NCI-H146 treated with DMSO at 0.1 percent for 48 hours (cell line): ENCODE data around the gene GRAMD2A.

Experiments
- DNase-seq: peaks from one replicate; lab custom pipeline; 2025; ENCODE audit not compliant: unreplicated experiment; lab: John Stamatoyannopoulos, UW

The GRAMD2A gene

DNA sequence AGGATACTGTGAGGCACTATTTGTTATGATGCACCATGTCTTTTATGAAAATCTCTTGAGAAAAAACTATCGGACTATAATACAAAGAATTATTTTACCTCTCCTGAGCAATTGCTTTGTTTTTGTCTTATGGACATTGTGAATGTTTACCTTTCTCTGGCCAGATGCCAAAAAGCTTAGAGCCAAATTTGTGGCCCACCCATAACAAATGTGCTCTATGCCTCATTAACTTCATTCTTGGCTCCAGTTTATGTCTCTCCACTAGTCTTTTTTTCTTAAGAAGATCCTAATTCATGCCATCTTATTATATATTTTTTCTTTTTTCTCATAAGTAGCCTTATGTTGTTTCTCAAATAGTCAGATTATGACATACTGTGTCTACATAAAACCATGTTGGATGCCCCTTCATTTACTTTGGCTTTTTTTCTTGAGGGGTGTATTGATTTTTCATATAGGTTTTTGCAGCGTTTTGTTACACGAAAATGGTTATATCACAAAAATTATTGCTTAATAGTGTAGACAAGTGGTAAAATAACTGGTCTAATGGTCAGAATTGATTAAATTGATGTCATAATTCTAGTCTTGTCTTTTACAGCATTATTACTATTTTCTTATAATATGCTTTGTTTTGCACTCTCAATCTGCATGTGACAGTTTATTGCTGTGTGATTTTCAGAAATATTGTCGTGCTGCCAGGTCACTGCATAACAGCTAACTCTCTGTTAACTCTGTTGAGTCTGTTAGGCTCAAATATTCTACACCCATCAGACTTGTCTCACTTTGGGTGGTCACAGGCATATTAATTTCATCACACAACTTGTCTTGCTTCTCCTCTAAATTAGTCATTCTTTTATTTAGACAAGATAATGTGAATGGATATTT lies 61.2 kb downstream of the GRAMD2A start:
- peak; percentile 39 for DNase-seq

DNA sequence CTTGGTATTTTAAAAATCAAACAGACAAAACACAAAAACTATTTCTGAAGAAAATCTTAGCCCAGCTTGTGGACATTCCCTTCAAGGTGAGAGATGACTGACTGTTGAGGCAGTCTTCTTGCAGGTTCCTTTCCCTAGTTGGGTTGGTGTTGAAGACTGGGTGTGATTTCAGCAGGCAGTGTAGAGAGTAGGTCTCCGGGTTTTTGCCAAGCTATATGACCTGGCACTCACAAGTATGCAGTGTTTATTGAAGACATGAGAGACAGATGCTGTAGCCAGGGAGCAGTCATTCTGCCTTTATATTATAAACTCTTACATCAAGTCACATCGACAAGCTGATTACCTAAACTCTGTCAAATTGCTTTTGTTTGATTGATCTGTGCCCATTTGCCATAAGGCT lies 61.9 kb downstream of the GRAMD2A start:
- peak; percentile 37 for DNase-seq

DNA sequence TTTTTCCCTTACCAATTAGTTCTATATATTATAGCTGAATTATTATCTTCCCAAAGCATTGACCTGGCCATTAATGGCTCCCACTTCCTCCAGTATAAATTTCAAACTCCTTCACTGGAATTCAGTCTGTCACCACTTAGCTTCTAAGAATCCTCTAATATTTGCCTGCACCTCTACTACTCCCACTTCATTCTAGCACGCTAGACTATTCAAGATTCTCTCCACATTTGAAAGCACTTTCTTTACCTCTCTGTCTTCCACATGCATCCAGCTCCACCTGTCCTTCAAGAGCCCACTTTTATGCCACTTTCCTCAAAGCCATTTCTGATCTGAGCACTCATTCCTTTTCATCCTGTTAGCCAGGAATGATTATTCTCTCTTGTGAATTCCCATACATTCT lies 64.4 kb downstream of the GRAMD2A start:
- DNase-seq = no peak

DNA sequence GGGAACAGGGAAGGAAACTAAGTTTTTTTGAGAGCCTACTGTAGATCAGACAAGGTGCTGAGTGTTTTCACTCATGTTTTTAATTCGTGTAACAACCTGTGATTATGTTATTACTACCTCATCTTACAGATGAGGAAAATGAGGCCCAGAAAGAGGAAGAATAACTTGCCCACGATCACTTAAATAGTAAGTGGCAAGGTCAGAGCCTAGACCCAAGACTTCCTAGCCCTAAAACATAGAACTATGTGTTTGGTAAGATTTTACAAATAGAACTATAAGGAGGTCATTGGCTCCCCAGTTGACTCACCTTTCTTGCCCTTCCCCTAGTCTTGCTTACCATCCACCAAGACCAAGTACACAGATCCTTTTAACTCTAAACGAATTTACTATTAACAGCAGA lies 65.7 kb downstream of the GRAMD2A start:
- DNase-seq = no peak

DNA sequence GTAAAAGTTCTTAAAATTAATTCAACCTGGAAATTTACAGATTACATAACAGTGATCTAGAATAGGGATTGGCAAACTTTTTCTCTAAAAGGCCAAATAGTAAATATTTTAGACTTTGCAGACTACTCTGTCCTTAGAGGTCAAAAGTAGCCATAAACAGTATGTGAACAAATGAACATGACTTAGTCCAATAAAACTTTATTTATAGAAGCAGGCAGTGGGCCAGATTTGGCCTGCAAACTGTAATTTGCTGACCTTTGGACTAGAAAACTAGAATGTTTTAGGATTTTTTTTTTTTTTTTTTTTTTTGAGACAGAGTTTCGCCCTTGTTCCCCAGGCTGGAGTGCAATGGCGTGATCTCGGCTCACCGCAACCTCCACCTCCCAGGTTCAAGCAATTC lies 67.3 kb downstream of the GRAMD2A start:
- DNase-seq = no peak

DNA sequence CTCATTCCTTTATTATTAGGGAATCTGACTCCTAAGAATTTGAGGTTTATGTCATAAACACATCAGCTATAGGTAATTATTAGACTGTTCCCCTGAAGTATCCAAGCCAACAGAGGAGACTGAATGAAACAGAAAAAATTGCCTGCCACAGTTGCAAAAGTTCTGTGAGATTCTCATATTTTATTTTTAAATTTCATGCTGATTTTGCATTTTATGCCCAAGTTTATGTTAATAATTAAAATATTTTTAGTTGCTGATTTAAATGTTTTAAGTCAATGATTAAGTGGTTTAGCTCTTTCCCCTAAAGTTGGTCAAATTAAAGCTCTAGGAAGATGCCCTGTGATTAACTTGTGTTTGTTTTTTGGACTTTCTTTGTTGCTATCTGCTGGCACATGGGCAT lies 69.2 kb downstream of the GRAMD2A start:
- DNase-seq = no peak

DNA sequence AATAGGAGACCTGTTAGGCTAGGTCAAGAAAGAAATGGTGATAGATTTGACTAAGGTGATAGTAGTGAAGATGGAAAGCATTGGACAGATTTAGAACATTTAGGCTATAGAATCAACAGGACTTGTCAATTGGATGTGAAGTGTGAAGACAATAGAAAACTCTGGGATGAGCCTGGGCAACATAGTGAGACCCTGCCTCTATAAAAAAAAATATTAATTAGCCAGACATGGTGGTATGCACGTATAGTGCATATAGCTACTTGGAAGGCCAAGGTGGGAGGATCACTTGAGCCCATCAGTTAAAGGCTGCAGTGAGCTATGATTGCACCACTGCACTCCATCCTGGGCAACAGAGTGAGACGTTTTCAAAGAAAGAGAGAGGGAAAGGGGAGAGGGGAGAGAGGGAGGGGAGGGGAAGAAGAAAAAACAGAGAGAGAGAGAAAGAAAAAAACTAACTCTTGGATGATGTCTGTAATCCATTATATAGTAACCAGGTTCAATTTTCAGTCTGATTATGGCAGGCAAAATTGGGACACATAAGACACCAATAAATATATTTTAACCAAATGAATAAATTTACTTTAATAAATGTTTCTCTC lies 69.8 kb downstream of the GRAMD2A start:
- DNase-seq = no peak

DNA sequence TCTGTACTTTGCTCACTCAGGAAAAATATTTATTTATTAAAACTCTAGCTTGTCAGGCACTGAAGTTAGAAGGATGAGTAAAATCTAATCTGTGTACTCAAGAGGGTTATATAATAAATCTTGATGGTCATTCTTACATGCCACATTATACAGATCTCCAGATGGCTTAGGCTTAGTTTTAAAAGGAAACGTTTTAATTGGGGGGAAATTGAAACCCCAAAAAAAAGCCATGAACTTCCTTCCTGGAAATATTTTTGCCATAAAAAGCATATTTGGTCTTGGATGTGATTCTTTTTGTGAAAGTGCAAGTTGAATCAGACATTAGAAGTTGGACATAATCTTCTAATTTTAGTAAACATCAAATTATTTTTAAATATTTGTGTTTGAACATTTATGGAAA lies 73.4 kb downstream of the GRAMD2A start:
- DNase-seq = no peak

DNA sequence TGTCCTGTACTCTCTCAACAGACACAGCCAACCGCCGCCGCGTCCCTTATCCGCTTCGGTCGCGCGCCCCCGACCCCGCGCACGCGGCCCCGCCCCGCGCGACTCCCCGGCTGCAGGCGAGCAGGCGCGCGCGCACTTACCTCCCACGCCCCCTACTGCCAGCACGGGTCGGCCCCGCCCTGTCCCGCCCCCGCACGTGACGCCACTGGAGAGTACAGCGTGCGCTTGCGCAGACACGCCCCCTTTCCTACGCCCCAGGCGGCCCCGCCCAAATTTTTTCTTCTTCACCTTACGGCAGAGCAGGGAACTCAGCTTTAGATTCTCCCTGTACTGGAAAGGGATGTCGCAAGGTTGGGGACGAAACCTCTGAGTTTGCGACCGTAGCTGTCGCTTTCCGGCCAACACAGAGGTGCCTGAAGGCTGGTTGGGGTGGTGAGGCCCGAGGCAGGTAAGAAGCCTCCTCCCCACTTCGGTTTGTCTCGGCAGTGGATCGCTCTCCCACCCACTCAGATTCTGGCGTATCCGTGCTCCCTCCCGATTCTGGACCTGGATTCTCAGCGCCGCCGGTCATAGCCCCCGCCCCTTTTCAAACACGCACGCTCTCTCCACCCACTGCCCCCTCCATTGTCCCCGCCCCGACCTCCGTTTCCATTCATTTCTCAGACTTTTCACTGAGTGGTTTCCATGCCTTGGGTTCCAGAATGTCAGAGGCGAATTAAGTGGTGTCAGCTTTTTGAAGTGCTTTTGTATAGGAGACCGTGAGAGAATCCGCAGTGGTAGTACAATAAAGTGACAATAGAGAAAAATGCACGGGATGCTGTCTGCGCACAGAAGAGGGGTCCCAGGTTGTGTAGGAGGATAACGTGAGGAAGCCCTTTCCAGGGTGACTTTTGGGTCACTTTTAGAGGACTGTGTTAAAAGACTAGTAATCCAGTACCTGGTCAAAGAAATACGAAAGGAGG lies 79.3 kb downstream of the GRAMD2A start, which contains the start of the genes MYO9A and SENP8:
Gene MYO9A, minus strand, starts transcription at position 134 of the 962 bp plus-strand sequence. CDS start 71,587 bp downstream, outside the sequence.
Gene SENP8, plus strand, starts transcription at position 387 of the 962 bp plus-strand sequence. CDS start 21,221 bp downstream, outside the sequence.
- DNase-seq = peak; percentile 87

DNA sequence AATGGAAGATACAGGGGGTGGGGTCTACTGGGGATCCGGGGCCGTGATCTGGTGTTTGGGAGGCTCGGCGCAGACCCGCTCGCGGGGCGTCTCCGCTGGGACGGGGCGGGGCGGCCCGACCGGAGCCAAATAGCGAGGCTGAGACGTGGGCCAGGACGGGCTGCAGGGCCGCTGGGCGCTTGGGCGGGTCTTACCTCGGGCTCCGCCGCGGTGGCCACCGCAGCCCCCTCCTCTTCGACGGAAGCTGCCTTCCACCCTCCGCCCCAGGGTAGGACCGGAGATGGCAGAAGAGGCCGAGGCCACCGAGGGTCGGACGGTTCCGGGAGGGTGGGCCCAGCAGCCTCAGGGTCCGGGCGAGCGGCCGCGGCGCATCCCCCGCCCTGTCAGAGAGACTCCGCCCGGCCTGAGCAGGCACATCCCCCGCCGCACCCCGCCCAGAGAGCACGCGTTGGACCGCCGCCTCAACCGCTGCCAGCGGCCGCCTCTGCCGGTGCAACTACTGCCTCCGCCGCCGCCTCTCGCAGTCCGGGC lies 80.0 kb downstream of the GRAMD2A start:
- DNase-seq = no peak

DNA sequence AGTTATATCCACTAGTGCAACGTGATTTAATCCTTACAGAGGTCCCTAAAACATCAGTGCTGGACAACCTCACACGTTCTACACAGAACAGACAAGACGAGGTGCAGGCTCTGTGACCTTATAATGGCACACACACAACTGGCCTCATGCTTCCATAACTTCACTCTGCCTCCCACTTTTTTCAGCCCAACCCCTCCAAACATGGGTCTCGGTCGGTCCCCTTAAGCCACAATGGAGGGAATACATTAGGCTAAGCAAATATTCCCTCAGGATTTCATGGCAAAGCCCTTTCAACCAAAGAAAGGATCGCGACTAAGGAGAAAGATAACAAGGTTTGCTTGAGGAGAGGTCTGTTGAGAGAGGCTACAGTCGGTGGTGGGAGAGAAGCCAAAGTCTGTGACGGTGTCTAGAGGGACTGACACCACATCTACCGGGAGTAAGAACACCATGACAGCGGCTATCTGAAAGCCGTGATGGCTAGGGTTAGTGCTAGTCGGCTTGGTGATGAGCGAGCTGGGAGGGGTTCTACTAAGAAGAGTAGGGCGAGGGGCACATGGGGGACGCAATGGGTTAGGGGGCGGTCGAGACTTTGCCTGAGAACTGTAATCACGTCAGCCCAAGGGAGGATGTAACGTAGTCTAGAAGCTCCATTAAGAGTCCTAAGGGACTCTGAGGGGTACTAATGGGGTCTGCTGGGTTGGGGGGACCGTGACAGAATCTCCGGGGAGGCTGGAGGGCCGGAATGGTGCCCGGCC lies 80.7 kb downstream of the GRAMD2A start:
- DNase-seq = peak; percentile 2

DNA sequence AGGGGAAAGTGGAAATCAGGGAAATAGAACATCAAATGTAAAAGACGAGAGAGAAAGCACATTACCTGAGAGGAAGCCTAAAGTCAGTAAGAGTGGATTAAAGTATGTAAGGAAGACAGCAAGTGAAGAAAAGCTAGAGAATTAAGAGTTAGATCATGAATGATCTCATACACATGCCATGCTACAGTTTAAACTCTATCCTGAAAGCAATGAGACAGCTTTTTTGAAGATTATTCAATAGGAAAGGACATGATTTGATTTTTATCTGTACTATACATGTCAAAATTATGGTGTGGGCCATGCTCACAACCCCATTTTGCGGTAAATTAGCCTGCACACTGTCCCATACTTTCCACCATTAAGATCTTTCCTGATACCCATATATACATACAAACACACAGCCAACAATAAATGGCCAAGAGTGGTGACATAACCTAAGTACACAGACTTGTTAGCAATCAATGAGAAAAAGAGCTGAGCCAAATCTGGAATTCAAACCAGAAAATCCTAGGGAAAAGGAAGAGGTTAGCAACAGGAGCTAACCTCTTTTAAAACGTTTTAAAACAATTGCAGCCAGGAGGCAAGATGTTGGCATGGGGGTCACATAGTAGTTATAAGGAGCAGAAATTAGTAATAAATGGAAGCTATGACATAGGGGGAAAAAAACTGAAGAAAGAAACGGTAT lies 84.1 kb downstream of the GRAMD2A start:
- no peak for DNase-seq

DNA sequence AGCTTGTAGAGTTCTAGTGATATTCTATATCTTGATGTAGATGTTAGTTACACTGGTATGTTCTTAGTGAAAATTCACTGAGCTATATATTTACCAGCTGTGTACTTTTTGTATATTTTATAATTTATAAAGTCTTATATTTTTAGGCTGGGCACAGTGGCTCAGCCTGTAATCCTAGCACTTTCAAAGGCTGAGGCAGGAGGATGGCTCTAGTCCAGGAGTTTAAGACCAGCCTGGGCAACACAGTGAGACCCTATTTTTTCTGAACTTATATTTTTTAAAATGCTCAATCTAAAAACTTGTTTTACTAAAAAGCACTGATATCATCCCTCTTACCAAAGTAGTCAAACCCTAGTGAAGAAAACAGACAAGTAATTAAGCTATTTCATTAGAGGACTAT lies 84.8 kb downstream of the GRAMD2A start:
- DNase-seq = no peak

DNA sequence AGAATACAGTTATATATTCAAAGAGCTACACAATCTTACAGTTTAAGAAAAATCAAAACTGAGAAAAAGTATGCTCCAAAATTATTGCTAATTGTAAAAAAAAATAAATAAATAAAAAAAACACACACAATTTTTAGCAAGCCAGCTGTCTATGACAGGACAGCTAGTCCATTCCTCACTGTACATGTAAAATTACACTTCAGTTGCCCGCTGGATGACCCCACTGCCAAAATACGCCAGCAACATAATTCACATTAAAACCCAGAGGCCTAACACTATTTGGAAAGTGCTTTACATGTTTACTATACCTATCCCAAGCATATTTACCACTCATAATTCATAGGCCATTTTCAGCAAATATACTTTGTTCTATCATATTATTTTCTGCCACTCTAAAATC lies 85.5 kb downstream of the GRAMD2A start:
- no peak for DNase-seq

DNA sequence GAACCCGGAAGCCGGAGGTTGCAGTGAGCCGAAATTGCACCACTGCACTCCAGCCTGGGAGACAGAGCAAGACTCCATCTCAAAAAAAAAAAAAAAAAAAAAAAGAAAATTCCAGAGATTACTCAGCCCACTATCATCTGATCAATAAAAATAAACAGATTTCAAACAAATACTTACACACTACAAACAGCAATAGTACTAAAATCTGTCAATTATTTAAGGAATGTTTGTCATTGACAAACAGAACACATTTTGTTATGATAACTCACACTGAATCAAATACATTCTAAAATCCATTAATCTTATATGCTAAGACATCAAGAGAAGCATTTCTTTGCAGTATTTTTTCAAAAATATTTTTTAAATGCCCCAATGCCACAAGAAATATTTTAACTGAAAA lies 87.2 kb downstream of the GRAMD2A start:
- no peak for DNase-seq
